Measurements from ENCODE around the gene TMEM108.

Gene TMEM108

DNA sequence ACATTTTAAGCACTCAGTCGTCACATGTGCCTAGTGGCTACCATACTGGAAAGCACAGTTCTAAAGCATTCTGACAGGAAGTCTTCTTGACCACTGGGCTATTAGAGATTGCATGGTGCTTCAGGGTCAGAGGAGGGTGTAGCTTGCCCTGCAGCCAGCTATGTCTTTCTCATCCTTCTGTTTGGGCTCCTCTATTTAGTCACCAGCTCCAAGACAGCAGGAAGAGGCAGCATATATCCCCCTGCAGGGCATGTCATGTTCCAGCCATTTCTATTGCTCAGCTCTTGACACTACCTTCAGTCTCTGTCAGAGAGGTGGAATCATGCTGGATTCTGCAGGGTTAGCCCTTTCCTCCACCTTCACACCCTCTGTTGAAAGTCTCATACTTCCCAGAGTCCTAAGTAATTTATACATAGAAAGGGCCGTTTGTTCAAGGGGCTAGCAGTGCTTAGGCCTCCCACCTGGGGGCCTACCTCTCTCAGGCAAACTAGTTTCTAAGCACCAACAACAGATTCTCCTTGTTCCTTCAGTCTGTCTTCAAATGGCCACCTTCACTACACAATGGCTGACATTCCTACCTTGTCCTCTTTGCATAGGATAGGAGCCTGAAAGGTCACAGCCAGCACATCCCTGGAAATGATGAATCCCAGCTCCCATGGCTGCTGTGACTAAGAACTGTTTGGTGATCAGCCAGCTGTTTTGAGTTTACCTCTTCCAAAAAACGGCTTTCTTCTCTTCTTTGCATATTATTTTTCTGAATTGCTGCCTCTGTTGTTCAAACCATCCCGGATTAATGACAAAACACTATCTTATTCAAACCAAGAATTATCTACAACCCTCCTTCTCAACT lies 246.0 kb downstream of the TMEM108 start:
- DNase-seq, result peak; percentile 14

DNA sequence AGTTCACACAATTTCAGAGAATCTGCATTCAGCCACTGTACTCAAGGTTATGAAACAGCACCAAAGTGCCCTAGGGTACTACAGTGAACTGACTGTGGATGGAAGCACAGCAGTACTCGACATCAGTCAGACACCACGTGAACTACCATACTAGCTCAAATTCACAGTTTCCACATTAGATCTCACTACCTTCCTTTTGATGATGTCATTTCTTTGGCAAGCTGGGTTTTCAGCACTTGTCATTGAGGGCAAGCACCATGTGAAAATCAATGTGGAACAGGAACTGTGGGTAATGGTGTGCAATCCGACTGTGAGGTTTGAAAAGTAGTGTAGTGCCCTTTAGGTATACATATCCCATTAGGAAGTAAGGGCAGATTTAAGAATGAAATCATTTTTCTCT lies 251.1 kb downstream of the TMEM108 start:
- no peak for DNase-seq

DNA sequence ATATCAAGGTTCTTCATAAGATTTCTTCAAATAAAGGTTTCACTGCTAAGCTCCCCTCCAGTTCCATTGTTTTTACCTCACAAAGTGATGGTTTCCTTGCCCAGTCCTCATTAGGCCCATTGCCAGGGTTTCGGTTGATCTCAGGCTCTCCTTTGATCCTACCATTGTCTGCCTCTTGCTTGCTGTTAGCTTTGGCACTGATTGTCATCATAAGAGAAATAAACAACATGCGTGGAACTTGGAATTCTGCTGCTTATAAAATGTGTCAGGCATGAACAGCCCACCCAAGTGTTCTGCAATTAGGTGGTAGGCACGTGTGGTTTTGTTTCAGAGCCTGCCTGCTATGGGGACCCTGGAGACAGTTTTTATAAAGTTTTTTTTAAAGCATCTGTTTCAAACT lies 254.1 kb downstream of the TMEM108 start:
- DNase-seq, result no peak

DNA sequence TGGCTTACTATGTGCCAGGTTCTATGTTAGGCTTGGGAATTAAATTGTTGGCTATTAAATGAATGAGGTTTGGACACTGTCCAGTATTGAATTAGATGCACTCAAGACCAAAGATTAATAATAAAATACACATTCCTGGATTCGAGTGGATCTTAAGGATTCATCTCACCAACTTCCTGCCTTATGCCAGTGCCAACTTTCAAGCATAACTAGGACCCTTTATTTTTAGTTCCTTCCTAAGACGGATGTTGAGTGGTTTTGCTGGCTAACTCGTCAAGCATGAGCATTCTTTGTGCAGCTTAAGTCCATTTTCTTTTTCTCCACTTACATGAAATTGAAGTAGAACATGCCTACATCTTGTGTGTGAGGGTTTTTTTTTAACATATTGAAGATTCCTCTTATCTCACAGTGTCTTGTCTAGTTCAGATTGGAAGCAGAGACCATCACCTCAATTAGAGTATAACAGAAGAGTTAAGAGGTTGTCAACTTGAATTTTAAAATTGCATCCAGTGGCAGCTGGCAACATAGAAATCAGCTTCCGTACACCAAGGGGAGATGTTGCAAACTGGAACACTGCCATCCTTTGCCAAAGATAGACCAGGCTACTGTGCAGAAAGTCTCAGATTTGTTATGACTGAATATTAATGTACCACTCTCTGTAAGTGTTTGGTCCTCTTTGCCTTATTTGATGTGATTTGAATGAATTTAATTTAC lies 255.4 kb downstream of the TMEM108 start:
- DNase-seq, result no peak

DNA sequence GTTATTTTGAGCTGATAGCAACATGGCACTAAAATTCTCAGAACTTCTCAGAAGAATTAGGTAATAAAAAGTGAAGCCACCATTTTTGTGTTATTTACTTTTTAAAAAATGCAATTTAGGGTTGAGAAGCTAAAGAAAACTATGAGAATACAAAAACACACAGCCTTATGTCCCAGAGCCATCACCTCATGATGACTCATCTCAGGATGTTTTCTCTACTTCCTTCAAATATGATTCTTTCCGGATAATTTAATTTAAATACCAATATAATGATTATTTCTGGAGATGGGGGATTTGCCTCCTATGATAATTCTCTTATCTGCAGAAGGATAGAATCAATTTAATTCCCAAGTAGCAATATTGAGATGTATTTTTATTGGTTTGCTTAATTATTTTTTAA lies 256.1 kb downstream of the TMEM108 start:
- no peak for DNase-seq

DNA sequence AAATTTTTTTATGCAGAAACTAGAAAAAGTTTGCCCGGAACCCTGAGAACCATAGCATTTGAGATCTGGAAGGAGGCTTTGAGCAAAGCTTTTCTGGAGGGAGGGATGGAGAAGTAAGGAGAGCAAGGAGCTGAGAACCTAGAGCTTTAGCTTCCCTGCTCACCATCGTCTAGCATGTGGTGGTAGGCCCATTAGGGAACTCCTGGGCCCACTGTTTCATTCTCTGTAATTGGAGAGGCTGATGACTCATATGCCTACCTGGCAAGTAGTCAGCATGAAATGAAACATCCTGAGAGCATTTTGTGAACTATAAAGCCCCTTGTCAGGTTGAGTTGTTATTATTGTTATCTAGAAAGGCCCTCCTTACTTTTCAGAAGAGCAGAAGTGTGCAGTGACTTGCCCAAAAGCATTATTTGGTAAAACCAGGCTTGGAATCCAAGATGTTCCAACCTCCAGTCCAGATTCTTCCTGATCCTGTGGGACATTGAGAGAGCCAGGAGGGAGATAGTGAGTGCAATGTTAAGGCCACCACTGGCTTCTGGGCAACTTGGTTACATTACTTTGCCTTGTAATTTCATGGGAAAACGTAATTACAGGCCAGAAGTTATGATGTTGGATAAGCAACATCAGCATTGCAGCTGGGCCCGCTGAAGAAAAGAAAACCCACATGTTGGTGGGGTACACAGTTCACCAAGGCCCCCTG lies 257.2 kb downstream of the TMEM108 start:
- no peak for DNase-seq

DNA sequence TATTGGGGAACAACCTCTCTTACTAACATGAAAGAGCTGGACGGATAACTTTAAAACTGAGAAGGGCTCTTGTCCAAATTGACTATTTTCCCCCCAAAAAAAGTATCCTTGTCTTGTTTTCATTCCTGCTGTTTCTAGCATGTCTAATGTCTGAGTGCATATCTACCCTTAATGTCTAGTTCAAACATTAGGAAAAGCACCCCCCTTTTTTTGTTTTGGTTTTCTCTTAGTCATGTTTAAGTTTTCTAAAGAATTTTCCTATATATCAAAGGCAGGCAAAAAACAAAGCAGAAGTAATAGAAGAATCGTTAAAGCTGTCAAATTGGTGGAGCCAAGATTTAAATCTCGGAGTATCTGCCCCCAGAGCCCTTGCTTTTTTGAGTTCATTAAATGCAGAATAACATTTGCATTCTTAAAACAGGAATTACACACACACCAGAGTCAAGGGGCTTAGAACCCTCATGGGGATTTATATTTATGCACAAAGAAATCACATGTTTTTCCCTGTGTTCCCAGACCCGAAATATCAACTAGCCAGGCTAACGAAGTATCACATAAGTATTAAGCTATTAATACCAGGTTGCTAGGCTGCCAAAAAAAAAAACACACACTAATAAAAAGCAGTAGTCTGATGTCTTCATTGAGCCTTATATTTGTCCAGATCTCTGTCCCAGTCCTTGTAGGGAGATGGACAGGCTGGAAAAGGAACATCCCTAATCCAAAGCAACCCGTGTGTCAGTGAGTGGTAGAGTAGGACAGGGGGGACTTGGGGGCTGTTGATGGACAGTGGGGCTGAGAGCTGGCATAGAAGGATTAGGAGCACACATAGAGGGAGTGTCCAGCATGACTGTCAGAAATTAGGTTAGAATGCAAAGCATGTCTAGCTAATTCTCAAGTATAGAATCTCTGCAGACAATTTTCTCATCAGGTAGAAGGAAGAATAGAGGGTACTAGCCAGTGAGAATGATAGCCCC lies 258.0 kb downstream of the TMEM108 start:
- DNase-seq, result no peak

DNA sequence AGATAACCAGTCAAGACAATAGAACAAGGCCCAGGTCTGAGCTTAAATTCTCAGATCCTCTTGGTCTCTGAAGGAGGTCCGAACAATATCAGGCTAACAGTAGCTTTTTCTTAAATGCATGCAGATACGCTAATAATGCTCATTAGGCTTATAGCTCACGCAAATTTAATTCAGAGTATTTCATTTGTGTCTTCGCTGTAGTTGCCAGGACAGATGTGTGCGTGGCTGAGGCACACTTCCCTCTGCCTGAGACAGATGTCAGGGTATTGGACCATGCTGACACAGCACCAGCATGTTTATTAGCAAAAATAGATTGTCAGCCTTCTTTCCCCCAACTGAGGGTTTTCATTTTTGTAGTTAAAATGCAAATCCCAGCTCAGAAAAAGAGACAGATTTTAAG lies 258.8 kb downstream of the TMEM108 start:
- no peak for DNase-seq

DNA sequence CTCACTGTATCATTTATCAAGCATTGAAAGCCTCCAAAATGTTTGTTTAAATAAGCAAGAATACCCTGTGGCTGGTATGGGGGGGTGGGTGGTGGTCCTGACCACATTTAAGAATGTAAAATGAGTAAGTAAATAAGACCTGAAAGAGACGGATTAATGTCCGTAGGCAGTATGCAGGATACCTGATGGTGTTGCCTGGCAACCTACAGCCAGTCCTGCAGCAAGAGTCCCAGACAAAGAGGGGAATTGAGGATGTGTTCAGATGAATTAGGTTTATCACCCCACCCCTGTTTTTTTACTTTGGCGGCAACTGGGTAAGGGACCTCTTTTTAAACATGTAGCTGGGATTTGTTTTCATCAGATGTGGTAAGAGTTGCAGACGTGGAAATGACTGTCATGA lies 261.9 kb downstream of the TMEM108 start:
- no peak for DNase-seq

DNA sequence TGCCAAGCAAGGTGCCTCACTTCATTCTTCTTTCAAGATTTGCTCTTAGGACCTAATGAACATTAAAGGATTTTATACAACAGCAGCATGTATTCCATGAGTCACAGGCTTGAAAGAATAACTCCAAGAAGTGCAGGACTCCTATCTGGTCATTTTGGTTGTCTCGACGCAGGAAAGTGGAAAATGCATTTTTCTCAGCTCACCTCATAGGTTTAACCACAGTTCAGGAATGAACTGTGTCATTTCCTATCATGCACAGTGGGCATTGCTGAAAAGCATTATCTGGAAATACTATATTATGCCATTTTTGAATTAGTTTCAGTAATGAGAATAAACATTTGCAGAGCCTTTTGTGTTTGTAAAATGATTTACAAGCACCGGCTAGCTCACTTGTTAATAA lies 263.0 kb downstream of the TMEM108 start:
- DNase-seq, result no peak

DNA sequence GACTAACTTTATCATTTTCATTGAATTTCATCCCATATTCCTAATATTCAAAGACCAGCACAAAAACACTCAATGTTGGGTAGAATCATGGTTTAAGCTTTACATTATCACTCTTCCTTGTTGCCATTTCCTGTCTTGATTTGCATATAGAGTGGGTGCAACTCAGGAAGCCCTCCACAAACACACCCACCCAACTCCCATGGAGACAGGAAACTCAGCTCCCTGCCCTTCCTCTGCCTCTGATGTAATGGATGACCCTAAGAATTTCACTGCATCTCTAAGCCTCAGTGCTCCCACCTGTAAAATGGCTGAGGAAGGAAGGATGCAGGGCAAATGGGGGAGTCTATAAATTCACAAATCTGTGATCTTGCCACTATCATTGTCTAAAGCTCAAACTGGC lies 263.5 kb downstream of the TMEM108 start:
- DNase-seq, result no peak

DNA sequence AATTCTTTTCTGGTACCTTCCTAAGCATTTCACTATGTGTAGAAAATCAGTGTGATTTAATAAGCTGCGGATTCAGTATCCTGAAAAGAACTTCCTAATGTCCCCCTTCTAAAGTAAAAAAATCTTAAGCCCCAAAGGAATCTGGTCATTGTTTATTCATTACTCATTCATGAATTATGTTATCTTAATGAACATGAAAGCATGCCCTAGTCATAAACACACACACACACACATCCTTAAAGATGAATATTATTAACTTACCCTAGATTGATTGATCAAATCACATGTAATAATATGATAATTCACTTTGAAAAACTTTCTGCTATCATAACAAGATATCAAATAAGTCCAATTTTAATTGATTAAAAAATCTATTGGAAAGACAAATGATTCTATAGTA lies 265.2 kb downstream of the TMEM108 start:
- no peak for DNase-seq

DNA sequence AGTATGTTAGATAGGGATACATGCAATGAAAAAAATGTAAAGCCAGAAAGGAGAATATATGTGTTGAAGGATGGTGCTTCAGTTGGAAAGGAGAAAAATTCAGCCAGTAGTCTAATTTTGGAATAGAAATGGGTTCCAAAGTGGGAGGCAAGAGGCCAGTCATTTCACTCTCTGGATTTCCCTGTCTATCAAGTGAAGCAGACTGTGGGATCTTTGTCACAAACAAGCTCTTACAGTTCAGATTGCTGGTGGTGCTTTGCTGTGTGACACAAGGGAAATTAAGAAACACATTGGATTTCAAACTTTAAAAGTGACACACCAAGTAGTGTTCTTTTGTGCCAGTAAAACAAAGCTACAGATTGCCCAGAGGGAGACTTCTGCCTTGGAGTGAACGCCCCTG lies 279.7 kb downstream of the TMEM108 start:
- no peak for DNase-seq

DNA sequence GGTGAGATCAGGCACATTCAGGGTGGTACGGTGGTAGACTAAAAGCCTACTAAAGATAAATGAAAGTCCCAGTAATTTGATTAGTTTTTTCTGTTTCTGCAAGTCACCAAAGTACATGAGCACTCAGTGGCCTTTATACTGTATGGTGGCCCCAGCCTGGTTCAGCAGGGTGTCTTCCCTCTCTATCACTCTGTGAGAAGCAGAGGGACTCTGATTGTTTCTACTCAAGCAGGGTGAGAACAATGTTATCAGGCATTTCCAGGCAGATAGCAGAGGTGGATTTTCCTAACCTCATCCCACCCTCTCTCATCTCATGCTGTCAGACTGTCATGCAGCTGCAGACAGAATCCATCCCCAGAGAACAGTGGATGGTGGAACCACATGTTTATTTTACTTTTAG lies 290.2 kb downstream of the TMEM108 start:
- peak; percentile 73 for DNase-seq

DNA sequence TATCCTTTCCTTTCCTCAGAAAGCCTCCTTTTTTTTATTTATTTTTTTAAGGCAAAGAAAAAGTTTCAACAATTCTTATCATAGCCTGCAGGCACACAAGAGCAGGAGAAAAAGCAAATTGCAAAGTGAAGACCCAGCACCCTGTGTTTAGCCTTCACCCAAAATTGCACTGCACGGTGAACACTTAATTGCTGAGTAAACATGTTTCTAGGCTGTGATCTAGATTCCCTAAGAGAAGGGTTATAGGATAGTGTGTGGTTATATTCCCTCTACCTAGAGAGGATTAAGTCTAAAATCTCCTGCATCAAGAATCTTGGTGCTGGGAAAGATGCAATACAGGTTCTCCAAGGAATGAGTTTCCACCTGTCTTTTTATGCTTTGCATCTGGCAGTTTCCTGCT lies 291.4 kb downstream of the TMEM108 start:
- DNase-seq, result no peak

DNA sequence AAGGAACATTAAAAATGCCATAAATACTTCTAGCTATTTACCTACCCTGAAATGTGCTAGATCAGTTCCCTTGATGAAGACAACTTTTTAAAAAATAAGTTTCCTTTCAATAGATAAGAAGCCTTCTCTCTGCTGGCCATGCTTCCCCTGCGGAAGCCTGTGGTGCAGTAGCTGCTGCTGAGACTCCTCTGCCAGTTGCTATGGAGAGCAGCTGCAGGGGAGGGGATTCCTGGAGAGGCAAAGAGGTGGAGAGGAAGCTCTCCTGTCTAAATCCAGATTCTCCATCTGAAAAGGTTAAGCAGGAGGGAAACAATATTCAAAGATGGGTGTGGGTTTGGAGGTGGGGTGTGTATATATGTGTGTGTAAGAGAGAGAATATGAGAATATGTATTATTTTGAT lies 291.9 kb downstream of the TMEM108 start:
- peak; percentile 4 for DNase-seq

DNA sequence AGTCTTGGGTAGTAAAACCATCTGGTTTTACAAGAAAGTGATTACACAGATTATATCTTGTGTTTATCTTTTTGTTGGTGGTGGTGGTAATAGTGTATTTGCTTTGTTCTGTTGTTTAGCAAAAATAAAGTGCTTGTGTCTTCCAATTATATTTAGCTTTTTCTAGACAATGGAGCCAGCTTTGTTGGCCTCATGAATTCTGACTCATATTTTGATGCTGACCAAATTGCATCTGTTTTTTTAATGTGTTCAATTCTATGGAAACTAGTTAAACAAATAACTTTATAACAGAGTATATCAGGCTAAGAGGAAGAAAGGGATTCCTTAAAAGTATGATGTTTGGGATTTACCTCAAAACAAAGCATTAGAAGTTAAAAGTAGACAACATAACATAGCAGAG lies 292.3 kb downstream of the TMEM108 start:
- no peak for DNase-seq

DNA sequence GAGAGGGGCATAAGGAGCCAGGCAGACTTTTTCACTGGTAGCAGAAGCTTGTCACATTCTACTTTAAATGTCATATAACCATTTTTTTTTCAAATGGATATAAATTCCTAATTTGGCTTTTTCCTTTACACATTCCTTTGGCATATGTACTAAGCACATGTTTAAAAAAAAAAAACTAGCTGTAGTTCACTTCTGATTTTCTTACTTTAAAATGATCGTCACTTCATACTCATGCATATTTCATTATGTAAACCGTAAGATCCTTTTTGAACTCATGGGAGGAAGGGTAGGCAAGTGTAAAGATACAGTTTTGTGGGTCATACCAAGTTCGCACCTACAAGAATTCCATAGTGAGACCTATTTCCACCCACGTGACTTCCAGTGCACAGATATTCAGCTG lies 316.5 kb downstream of the TMEM108 start:
- no peak for DNase-seq

DNA sequence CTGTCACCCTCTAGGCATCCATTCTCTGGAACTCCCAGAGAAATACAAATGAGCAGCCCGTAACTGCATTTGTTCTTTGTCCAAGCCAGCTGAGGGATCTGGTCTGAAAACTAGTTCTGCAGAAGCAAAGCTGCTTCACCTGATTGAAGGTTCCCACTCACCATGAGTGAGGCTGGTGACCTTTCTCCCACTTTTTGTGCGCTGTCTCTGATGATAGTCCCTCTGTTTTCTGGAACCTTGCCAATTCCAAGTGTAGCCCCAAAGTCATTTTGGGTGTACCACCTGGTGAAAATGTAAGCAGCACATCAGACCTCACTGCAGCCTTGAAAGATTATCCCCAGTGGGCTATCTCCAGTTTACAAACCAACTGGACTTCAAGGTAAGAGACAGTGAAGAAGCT lies 322.3 kb downstream of the TMEM108 start:
- DNase-seq, result no peak

DNA sequence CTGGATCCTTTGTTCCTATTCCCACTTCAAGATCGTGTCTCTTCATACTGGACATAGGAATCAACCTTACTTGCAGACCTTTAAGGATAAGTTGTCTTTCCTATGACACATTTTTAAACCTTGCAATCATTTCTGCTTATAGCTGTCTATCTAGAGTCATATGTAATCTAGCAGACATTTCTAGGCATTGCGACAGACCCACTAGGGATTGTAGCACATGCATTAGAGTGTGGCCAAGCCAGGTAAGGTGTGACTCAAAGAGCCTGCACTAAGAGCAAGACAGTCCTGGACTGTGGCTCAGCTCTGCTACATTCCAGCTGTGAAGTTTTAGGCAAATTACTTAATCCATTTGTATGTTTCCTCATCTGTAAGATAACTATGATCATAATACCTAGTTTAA lies 322.8 kb downstream of the TMEM108 start:
- DNase-seq, result no peak

DNA sequence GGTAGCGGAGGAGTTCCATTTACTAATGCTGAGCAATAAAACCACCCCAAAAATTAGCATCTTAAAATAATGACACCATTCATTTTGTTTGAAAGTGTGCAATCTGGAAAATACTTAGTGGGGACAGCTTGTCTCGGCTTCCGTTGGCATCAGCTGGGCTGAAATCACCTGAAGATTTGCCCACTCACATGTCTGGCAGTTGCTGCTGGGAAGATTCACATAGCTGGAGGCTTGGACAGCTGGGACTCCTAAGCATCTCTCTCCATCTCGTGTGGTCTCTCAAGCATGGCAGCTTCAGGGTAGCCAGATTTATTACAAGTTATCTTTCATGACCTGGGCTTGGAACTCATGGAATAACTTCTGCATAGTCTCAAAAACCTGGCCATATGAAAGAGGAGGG lies 323.2 kb downstream of the TMEM108 start:
- no peak for DNase-seq

DNA sequence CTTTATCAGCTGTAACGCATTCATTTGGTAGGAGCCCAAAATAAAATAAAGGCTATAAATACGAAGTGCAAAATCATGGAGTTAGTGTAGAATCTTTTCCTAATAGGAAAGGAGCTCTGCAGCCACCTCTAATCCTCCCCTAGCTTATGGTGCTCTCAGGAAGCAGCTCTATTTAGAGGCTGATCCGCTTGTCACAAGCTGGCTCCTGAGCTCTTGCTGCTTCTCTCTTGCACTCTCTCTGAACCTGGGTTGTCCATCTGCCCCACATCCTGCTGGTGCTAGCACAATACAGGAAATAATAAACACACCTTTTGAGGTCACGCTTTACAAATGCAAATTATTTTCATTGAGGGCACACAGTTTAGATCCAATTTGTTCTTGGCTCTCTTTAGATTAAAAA lies 324.3 kb downstream of the TMEM108 start:
- DNase-seq, result no peak

DNA sequence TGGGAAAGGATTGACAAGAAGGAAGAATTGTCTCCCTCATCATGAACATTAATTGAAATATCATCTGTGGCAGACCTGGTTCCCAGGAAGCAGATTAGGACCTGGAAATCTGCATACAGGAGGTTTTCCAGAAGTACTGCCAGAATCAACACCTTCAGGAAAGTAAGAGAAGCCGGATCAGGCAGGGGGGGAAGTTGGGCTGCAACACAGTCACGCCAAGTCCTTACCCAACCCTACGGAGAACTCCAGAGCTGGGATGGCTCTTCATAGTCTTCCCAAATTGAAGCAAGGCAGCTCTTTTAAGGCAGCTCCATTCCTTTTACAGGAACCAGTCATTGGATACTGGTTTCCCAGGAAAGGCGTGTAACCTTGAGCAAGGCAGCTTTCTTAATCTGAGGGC lies 326.5 kb downstream of the TMEM108 start:
- no peak for DNase-seq
